Measurements from ENCODE around the gene SH2D5.

DNA sequence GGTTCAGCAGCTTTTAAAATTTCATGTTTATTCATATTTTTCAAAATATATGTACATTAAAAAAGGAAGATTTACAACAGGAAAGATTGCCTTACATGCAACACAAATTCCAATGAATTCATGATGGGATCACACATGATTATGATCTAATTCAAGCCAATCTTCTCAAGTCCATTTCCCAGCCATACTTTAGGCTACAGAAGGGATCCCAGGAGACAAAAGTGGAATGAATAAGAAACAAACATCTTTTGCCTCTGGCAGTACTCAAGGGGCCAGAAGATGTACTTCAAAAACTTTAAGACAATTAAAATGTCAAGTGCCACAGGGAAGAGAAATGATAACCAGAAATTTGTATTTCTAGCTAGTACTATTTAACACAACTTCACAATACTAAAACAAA is 10.2 kb upstream of the SH2D5 start:
- TF ChIP-seq REPIN1 (tag by site-specific recombination; IDR thresholded peaks at IDR 0.05; ENCODE audit: low read depth) (no peak), ZNF292 (tag by site-specific recombination; IDR thresholded peaks at IDR 0.05; ENCODE audit: borderline replicate concordance, low read depth) (no peak), KLF10 (tag by site-specific recombination; IDR thresholded peaks at IDR 0.05) (no peak), ZNF514 (tag by site-specific recombination; IDR thresholded peaks at IDR 0.05) (no peak), SCRT1 (tag by site-specific recombination; IDR thresholded peaks at IDR 0.05; ENCODE audit: borderline replicate concordance) (no peak), YY1 (tag by site-specific recombination; IDR thresholded peaks at IDR 0.05) (no peak), ZNF23 (tag by site-specific recombination; IDR thresholded peaks at IDR 0.05; ENCODE audit: borderline replicate concordance) (no peak)
- TF ChIP-seq, protein P1, sequence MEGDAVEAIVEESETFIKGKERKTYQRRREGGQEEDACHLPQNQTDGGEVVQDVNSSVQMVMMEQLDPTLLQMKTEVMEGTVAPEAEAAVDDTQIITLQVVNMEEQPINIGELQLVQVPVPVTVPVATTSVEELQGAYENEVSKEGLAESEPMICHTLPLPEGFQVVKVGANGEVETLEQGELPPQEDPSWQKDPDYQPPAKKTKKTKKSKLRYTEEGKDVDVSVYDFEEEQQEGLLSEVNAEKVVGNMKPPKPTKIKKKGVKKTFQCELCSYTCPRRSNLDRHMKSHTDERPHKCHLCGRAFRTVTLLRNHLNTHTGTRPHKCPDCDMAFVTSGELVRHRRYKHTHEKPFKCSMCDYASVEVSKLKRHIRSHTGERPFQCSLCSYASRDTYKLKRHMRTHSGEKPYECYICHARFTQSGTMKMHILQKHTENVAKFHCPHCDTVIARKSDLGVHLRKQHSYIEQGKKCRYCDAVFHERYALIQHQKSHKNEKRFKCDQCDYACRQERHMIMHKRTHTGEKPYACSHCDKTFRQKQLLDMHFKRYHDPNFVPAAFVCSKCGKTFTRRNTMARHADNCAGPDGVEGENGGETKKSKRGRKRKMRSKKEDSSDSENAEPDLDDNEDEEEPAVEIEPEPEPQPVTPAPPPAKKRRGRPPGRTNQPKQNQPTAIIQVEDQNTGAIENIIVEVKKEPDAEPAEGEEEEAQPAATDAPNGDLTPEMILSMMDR (tag by site-specific recombination; IDR thresholded peaks at IDR 0.05): no peak
- TF ChIP-seq, protein P2, sequence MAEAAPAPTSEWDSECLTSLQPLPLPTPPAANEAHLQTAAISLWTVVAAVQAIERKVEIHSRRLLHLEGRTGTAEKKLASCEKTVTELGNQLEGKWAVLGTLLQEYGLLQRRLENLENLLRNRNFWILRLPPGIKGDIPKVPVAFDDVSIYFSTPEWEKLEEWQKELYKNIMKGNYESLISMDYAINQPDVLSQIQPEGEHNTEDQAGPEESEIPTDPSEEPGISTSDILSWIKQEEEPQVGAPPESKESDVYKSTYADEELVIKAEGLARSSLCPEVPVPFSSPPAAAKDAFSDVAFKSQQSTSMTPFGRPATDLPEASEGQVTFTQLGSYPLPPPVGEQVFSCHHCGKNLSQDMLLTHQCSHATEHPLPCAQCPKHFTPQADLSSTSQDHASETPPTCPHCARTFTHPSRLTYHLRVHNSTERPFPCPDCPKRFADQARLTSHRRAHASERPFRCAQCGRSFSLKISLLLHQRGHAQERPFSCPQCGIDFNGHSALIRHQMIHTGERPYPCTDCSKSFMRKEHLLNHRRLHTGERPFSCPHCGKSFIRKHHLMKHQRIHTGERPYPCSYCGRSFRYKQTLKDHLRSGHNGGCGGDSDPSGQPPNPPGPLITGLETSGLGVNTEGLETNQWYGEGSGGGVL (tag by site-specific recombination; IDR thresholded peaks at IDR 0.05): no peak
- TF ChIP-seq, protein P3, sequence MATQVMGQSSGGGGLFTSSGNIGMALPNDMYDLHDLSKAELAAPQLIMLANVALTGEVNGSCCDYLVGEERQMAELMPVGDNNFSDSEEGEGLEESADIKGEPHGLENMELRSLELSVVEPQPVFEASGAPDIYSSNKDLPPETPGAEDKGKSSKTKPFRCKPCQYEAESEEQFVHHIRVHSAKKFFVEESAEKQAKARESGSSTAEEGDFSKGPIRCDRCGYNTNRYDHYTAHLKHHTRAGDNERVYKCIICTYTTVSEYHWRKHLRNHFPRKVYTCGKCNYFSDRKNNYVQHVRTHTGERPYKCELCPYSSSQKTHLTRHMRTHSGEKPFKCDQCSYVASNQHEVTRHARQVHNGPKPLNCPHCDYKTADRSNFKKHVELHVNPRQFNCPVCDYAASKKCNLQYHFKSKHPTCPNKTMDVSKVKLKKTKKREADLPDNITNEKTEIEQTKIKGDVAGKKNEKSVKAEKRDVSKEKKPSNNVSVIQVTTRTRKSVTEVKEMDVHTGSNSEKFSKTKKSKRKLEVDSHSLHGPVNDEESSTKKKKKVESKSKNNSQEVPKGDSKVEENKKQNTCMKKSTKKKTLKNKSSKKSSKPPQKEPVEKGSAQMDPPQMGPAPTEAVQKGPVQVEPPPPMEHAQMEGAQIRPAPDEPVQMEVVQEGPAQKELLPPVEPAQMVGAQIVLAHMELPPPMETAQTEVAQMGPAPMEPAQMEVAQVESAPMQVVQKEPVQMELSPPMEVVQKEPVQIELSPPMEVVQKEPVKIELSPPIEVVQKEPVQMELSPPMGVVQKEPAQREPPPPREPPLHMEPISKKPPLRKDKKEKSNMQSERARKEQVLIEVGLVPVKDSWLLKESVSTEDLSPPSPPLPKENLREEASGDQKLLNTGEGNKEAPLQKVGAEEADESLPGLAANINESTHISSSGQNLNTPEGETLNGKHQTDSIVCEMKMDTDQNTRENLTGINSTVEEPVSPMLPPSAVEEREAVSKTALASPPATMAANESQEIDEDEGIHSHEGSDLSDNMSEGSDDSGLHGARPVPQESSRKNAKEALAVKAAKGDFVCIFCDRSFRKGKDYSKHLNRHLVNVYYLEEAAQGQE (tag by site-specific recombination; IDR thresholded peaks at IDR 0.05): no peak
- TF ChIP-seq, protein P4, sequence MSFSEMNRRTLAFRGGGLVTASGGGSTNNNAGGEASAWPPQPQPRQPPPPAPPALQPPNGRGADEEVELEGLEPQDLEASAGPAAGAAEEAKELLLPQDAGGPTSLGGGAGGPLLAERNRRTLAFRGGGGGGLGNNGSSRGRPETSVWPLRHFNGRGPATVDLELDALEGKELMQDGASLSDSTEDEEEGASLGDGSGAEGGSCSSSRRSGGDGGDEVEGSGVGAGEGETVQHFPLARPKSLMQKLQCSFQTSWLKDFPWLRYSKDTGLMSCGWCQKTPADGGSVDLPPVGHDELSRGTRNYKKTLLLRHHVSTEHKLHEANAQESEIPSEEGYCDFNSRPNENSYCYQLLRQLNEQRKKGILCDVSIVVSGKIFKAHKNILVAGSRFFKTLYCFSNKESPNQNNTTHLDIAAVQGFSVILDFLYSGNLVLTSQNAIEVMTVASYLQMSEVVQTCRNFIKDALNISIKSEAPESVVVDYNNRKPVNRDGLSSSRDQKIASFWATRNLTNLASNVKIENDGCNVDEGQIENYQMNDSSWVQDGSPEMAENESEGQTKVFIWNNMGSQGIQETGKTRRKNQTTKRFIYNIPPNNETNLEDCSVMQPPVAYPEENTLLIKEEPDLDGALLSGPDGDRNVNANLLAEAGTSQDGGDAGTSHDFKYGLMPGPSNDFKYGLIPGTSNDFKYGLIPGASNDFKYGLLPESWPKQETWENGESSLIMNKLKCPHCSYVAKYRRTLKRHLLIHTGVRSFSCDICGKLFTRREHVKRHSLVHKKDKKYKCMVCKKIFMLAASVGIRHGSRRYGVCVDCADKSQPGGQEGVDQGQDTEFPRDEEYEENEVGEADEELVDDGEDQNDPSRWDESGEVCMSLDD (tag by site-specific recombination; IDR thresholded peaks at IDR 0.05): no peak
- TF ChIP-seq, protein P5, sequence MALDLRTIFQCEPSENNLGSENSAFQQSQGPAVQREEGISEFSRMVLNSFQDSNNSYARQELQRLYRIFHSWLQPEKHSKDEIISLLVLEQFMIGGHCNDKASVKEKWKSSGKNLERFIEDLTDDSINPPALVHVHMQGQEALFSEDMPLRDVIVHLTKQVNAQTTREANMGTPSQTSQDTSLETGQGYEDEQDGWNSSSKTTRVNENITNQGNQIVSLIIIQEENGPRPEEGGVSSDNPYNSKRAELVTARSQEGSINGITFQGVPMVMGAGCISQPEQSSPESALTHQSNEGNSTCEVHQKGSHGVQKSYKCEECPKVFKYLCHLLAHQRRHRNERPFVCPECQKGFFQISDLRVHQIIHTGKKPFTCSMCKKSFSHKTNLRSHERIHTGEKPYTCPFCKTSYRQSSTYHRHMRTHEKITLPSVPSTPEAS (tag by site-specific recombination; IDR thresholded peaks at IDR 0.05): no peak
